KOPT-K1 (cell line): ENCODE results near the gene BPIFB6.

Experiments
- H3K27ac ChIP-seq: fragments of 200-600 bp; sonication (generic); 2 replicates; pipeline ENCODE4 v1.5.1; 2016; ENCODE audit warnings: antibody characterized with exemption, mild to moderate bottlenecking, low read depth, low read length; ENCODE audit not compliant: poor library complexity, severe bottlenecking
- H3K36me3 ChIP-seq: fragments of 200-600 bp; sonication (generic); 2 replicates; pipeline ENCODE4 v1.5.1; 2017; ENCODE audit warnings: antibody characterized with exemption, mild to moderate bottlenecking, low read length, moderate library complexity; ENCODE audit not compliant: insufficient read depth
- H3K9me3 ChIP-seq: fragments of 200-600 bp; sonication (generic); 2 replicates; pipeline ENCODE4 v1.5.1; 2017; ENCODE audit warnings: antibody characterized with exemption, low read length, mild to moderate bottlenecking; ENCODE audit not compliant: insufficient read depth, poor library complexity, severe bottlenecking

The BPIFB6 gene

GRCh38 chr20:33019465-33020277 is 11.8 kb upstream of the BPIFB6 start:
- Histone ChIP-seq H3K36me3 (no peaks in the 10 kb centered on the region), H3K9me3 (no peaks in the 10 kb centered on the region)

GRCh38 chr20:33020278-33021161 is 10.9 kb upstream of the BPIFB6 start:
- no peaks in the 10 kb centered on the region for H3K9me3 ChIP-seq
- H3K36me3 ChIP-seq, result no peaks in the 10 kb centered on the region

More at GRCh38 chr20:33019465-33020277, 11.8 kb upstream of the BPIFB6 start:
- no peak overlapping the region for H3K27ac ChIP-seq

GRCh38 chr20:33021879-33022278 is 9.6 kb upstream of the BPIFB6 start:
- Histone ChIP-seq H3K27ac (no peak overlapping the region), H3K9me3 (no peaks in the 10 kb centered on the region), H3K36me3 (no peaks in the 10 kb centered on the region)

More at GRCh38 chr20:33020278-33021161, 10.9 kb upstream of the BPIFB6 start:
- no peak overlapping the region for H3K27ac ChIP-seq

- Histone ChIP-seq H3K9me3 (no peaks in the 10 kb centered on the region), H3K36me3 (no peaks in the 10 kb centered on the region), H3K27ac (no peak overlapping the region)
Measured at GRCh38 chr20:33022289-33022688, 9.2 kb upstream of the BPIFB6 start.

- Histone ChIP-seq H3K27ac (no peak overlapping the region), H3K9me3 (no peaks in the 10 kb centered on the region), H3K36me3 (no peaks in the 10 kb centered on the region)
Measured at GRCh38 chr20:33022694-33023438, 8.6 kb upstream of the BPIFB6 start.

GRCh38 chr20:33023439-33024242 is 7.8 kb upstream of the BPIFB6 start:
- no peaks in the 10 kb centered on the region for H3K9me3 ChIP-seq
- H3K27ac ChIP-seq, result no peak overlapping the region
- no peaks in the 10 kb centered on the region for H3K36me3 ChIP-seq

- H3K27ac ChIP-seq, result no peak overlapping the region
- no peaks in the 10 kb centered on the region for H3K36me3 ChIP-seq
- no peaks in the 10 kb centered on the region for H3K9me3 ChIP-seq
Measured at GRCh38 chr20:33024243-33024560, 7.2 kb upstream of the BPIFB6 start.

GRCh38 chr20:33024609-33025317 is 6.7 kb upstream of the BPIFB6 start:
- H3K9me3 ChIP-seq, result no peaks in the 10 kb centered on the region
- no peaks in the 10 kb centered on the region for H3K36me3 ChIP-seq
- H3K27ac ChIP-seq, result no peak overlapping the region

GRCh38 chr20:33025318-33025876 is 6.1 kb upstream of the BPIFB6 start:
- H3K36me3 ChIP-seq, result no peaks in the 10 kb centered on the region
- H3K27ac ChIP-seq, result no peak overlapping the region
- no peaks in the 10 kb centered on the region for H3K9me3 ChIP-seq

- no peak overlapping the region for H3K27ac ChIP-seq
- no peaks in the 10 kb centered on the region for H3K9me3 ChIP-seq
- no peaks in the 10 kb centered on the region for H3K36me3 ChIP-seq
Measured at GRCh38 chr20:33026072-33026778, 5.2 kb upstream of the BPIFB6 start.

GRCh38 chr20:33026779-33027759 is 4.4 kb upstream of the BPIFB6 start:
- Histone ChIP-seq H3K9me3 (no peaks in the 10 kb centered on the region), H3K36me3 (no peaks in the 10 kb centered on the region), H3K27ac (no peak overlapping the region)
